ENCODE measurements around the gene ATP9B. TPM values are rescaled to one million over a fixed set of nuclear protein-coding genes. Genes with fewer than 3 reads are reported as not detected.
"Not testable (repeated sequence)": the region's sequence is repeated elsewhere in the genome, so short reads cannot be mapped to it uniquely, and the experiment has no call there.

The ATP9B gene
- polyA plus RNA-seq, 4 donors, result 29.3 to 36.4 (median 32.7) TPM

- no peak for DNase-seq (ENCODE audit: low read depth in 4 of 4, low spot score in 3 of 4)
Measured at GRCh38 chr18:79320216-79320850, 251.1 kb downstream of the ATP9B start.

- DNase-seq (ENCODE audit: low read depth in 4 of 4, low spot score in 3 of 4), result no peak
Measured at GRCh38 chr18:79321625-79322405, 252.6 kb downstream of the ATP9B start.

GRCh38 chr18:79322441-79322840 is 253.2 kb downstream of the ATP9B start:
- no peak for DNase-seq (ENCODE audit: low read depth in 4 of 4, low spot score in 3 of 4)

GRCh38 chr18:79323471-79323870 is 254.3 kb downstream of the ATP9B start:
- no peak for DNase-seq (ENCODE audit: low read depth in 4 of 4, low spot score in 3 of 4)

- peak in 1 of 4 donors; percentile 11 for DNase-seq (ENCODE audit: low read depth in 4 of 4, low spot score in 3 of 4)
Measured at GRCh38 chr18:79326413-79327198, 257.4 kb downstream of the ATP9B start.

GRCh38 chr18:79327199-79327721 is 258.1 kb downstream of the ATP9B start:
- DNase-seq (ENCODE audit: low read depth in 4 of 4, low spot score in 3 of 4), result no peak

GRCh38 chr18:79327915-79328314 is 258.7 kb downstream of the ATP9B start:
- DNase-seq (ENCODE audit: low read depth in 4 of 4, low spot score in 3 of 4), result not testable (repeated sequence)

GRCh38 chr18:79328887-79329286 is 259.7 kb downstream of the ATP9B start:
- no peak for DNase-seq (ENCODE audit: low read depth in 4 of 4, low spot score in 3 of 4)

GRCh38 chr18:79329786-79330185 is 260.6 kb downstream of the ATP9B start:
- no peak for DNase-seq (ENCODE audit: low read depth in 4 of 4, low spot score in 3 of 4)

- DNase-seq (ENCODE audit: low read depth in 4 of 4, low spot score in 3 of 4), result no peak
Measured at GRCh38 chr18:79332646-79333045, 263.5 kb downstream of the ATP9B start.

GRCh38 chr18:79333046-79333445 is 263.9 kb downstream of the ATP9B start:
- no peak for DNase-seq (ENCODE audit: low read depth in 4 of 4, low spot score in 3 of 4)

- no peak for DNase-seq (ENCODE audit: low read depth in 4 of 4, low spot score in 3 of 4)
Measured at GRCh38 chr18:79334496-79335233, 265.5 kb downstream of the ATP9B start.

- no peak for DNase-seq (ENCODE audit: low read depth in 4 of 4, low spot score in 3 of 4)
Measured at GRCh38 chr18:79335833-79336360, 266.7 kb downstream of the ATP9B start.

GRCh38 chr18:79336556-79337142 is 267.5 kb downstream of the ATP9B start:
- no peak for DNase-seq (ENCODE audit: low read depth in 4 of 4, low spot score in 3 of 4)

GRCh38 chr18:79337184-79337583 is 268.0 kb downstream of the ATP9B start:
- DNase-seq (ENCODE audit: low read depth in 4 of 4, low spot score in 3 of 4), result no peak

GRCh38 chr18:79337620-79338019 is 268.4 kb downstream of the ATP9B start:
- DNase-seq (ENCODE audit: low read depth in 4 of 4, low spot score in 3 of 4), result no peak

- no peak for DNase-seq (ENCODE audit: low read depth in 4 of 4, low spot score in 3 of 4)
Measured at GRCh38 chr18:79339094-79339908, 270.1 kb downstream of the ATP9B start.

- DNase-seq (ENCODE audit: low read depth in 4 of 4, low spot score in 3 of 4), result no peak
Measured at GRCh38 chr18:79343567-79344207, 274.5 kb downstream of the ATP9B start.

GRCh38 chr18:79344208-79344581 is 275.0 kb downstream of the ATP9B start:
- DNase-seq (ENCODE audit: low read depth in 4 of 4, low spot score in 3 of 4), result no peak
